PFSK-1 (cell line): ENCODE results near the gene SMG6.

Source experiments
- FOXP2 ChIP-seq: optimal IDR thresholded peaks from 2 replicates; pipeline ENCODE3; 2011; ENCODE audit warnings: borderline replicate concordance, control low read depth, inconsistent platforms; ENCODE audit not compliant: insufficient read depth; ENCODE audit errors: extremely low read length, extremely low read depth
- POLR2AphosphoS5 ChIP-seq: IDR thresholded peaks from 2 replicates; pipeline ENCODE4 v1.6.1; 2012; ENCODE audit warnings: low read depth, mild to moderate bottlenecking, control low read depth, low read length, moderate library complexity
- REST ChIP-seq, 2 experiments: IDR thresholded peaks; 2 replicates each; pipeline versions ENCODE4 v1.6.1 to v1.8.0; 2011 to 2012; ENCODE audit warnings: low read depth in 2 of 2, low read length in 2 of 2, control low read depth in 1 of 2, inconsistent platforms in 1 of 2, mild to moderate bottlenecking in 1 of 2, moderate library complexity in 1 of 2; ENCODE audit not compliant: insufficient read depth in 1 of 2
- SIN3A ChIP-seq: IDR thresholded peaks from 2 replicates; pipeline ENCODE4 v1.6.1; 2012; ENCODE audit warnings: mild to moderate bottlenecking, low read length, moderate library complexity, borderline replicate concordance; ENCODE audit not compliant: insufficient read depth
- TAF1 ChIP-seq: IDR thresholded peaks from 2 replicates; pipeline ENCODE4 v1.6.1; 2012; ENCODE audit warnings: low read length, control low read depth, borderline replicate concordance; ENCODE audit not compliant: insufficient read depth

The SMG6 gene

GRCh38 chr17:2317796-2318195 is 14.2 kb upstream of the SMG6 start:
- TF ChIP-seq REST (IDR thresholded peaks at IDR 0.05; ENCODE audit: insufficient read depth in 1 of 2, low read depth in 2 of 2, low read length in 2 of 2): no peak
- TF ChIP-seq POLR2AphosphoS5: no peak
- TF ChIP-seq FOXP2: no peak
- TF ChIP-seq SIN3A: no peak
- no peak for TF ChIP-seq TAF1

GRCh38 chr17:2312736-2313135 is 9.2 kb upstream of the SMG6 start:
- no peak for TF ChIP-seq FOXP2
- no peak for TF ChIP-seq SIN3A
- TF ChIP-seq TAF1: no peak
- no peak for TF ChIP-seq REST (IDR thresholded peaks at IDR 0.05; ENCODE audit: insufficient read depth in 1 of 2, low read depth in 2 of 2, low read length in 2 of 2)
- TF ChIP-seq POLR2AphosphoS5: no peak

GRCh38 chr17:2309338-2310154 is 6.0 kb upstream of the SMG6 start:
- TF ChIP-seq TAF1: no peak
- TF ChIP-seq FOXP2: no peak
- TF ChIP-seq REST (IDR thresholded peaks at IDR 0.05; ENCODE audit: insufficient read depth in 1 of 2, low read depth in 2 of 2, low read length in 2 of 2): no peak
- TF ChIP-seq POLR2AphosphoS5: no peak
- TF ChIP-seq SIN3A: no peak

GRCh38 chr17:2304931-2305330 is 1.3 kb upstream of the SMG6 start:
- TF ChIP-seq SIN3A: no peak
- TF ChIP-seq REST (IDR thresholded peaks at IDR 0.05; ENCODE audit: insufficient read depth in 1 of 2, low read depth in 2 of 2, low read length in 2 of 2): no peak
- no peak for TF ChIP-seq TAF1
- no peak for TF ChIP-seq POLR2AphosphoS5
- no peak for TF ChIP-seq FOXP2
